Epithelial cell of esophagus (primary cell): ENCODE measurements around the gene B3GALT4.
"Not testable (repeated sequence)": the region's sequence is repeated elsewhere in the genome, so short reads cannot be mapped to it uniquely, and the experiment has no call there.

ENCODE experiments used
- DNase-seq: peaks from one replicate; pipeline ENCODE4 v3.0.0; 2010; ENCODE audit warnings: low read depth
- H3K4me3 ChIP-seq: 2 replicates; pipeline ENCODE4 v1.5.1; 2011; ENCODE audit warnings: mild to moderate bottlenecking, low read length, control low read depth
- CTCF ChIP-seq: IDR thresholded peaks from 2 replicates; pipeline ENCODE4 v1.5.1; 2011; ENCODE audit warnings: low read depth, mild to moderate bottlenecking, low read length, control low read depth, inconsistent platforms; ENCODE audit not compliant: insufficient read depth; ENCODE audit errors: missing control alignments

Gene B3GALT4

GRCh38 chr6:33251395-33252012, 25.4 kb upstream of the B3GALT4 start:
- no peak for TF ChIP-seq CTCF
- no peak for DNase-seq
- H3K4me3 ChIP-seq: no peak overlapping the region

- H3K4me3 ChIP-seq: no peak overlapping the region
- no peak for TF ChIP-seq CTCF
- DNase-seq: no peak
Measured at GRCh38 chr6:33252759-33253158, 24.2 kb upstream of the B3GALT4 start.

GRCh38 chr6:33254591-33254990, 22.3 kb upstream of the B3GALT4 start:
- H3K4me3 ChIP-seq: no peak overlapping the region
- peak; percentile 46 for DNase-seq
- no peak for TF ChIP-seq CTCF

- no peak overlapping the region for H3K4me3 ChIP-seq
- DNase-seq: peak; percentile 81
- TF ChIP-seq CTCF: no peak
Measured at GRCh38 chr6:33259032-33259431, 17.9 kb upstream of the B3GALT4 start.

GRCh38 chr6:33262490-33262889, 14.4 kb upstream of the B3GALT4 start:
- DNase-seq, H3K4me3 ChIP-seq: not testable (repeated sequence)

- no peak for DNase-seq
- TF ChIP-seq CTCF: no peak
- H3K4me3 ChIP-seq: no peak overlapping the region
Measured at GRCh38 chr6:33264015-33264414, 12.9 kb upstream of the B3GALT4 start.

- no peak for DNase-seq
- peak overlapping the region; percentile 100 for H3K4me3 ChIP-seq
- TF ChIP-seq CTCF: no peak
Measured at GRCh38 chr6:33271117-33271467, 5.8 kb upstream of the B3GALT4 start.
